HG03103 (cell line): ENCODE results near the gene ERN1.

Experiments used
- ATAC-seq: cut with Tn5 transposase; IDR thresholded peaks from one replicate; pipeline ENCODE4 v1.9.1; 2021; ENCODE audit warnings: low read depth; ENCODE audit not compliant: unreplicated experiment

ERN1 gene

GRCh38 chr17:64145751-64146417, 15.9 kb upstream of the ERN1 start:
- ATAC-seq, result peak; percentile 92

- no peak for ATAC-seq
Measured at GRCh38 chr17:64145375-64145750, 15.4 kb upstream of the ERN1 start.

- ATAC-seq, result no peak
Measured at GRCh38 chr17:64139542-64139941, 9.6 kb upstream of the ERN1 start.

GRCh38 chr17:64138441-64138840, 8.5 kb upstream of the ERN1 start:
- ATAC-seq, result no peak

- ATAC-seq, result no peak
Measured at GRCh38 chr17:64135000-64135399, 5.1 kb upstream of the ERN1 start.

DNA sequence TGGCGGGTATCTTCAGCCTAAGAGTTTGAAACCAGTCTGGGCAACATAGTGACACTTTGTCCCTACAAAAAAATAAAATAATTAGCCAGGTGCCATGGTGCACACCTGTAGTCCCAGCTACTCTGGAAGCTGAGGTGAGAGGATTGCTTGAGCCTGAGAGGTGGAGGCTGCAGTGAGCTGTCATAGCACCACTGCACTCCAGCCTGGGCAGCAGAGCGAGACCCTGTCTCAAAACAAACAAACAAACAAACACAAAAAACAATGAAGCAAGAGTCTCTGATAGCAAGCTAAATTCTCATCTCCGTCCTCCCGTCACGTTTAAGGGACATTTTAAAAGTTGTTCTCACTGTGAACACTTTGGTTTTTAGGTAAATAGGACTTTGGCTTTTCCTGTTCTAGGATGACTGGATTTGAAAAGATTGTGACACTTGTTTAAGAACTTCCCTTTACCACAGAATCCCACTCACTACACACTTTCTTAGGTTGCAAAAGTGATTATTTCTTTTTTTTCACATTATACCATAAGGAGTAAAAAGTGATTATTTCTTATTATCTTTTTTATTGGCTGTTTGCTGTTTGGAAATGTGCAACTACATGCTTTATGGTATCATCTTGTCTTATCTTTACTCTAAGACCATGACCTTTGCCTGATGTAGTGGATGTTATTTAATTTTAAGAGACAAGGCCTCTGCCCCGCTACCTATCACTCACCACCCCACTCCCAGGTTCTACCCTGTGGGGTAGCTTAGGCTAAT, 4.4 kb upstream of the ERN1 start:
- ATAC-seq, result no peak

GRCh38 chr17:64133546-64134215, 3.7 kb upstream of the ERN1 start:
- ATAC-seq, result no peak

- no peak for ATAC-seq
Measured at GRCh38 chr17:64131606-64132270, 1.8 kb upstream of the ERN1 start.

- peak; percentile 13 for ATAC-seq
Measured at GRCh38 chr17:64130559-64131001, 636 bp upstream of the ERN1 start.

DNA sequence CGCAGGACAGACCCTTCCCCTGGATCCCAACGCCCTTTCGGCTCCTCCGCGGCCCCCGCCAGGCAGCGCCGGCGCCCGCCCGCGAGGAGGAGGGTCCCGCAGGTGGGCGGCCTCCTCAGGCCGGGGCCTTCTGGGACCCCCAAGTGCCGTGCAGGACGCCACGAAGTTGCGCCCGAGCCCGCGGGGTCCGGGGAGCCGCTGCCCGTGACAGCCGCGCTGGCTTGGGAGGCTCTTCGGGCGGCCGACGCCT, 504 bp downstream of the ERN1 start:
- peak; percentile 6 for ATAC-seq

GRCh38 chr17:64128787-64129514, 993 bp downstream of the ERN1 start:
- no peak for ATAC-seq

GRCh38 chr17:64126918-64127317, 3.0 kb downstream of the ERN1 start:
- no peak for ATAC-seq

DNA sequence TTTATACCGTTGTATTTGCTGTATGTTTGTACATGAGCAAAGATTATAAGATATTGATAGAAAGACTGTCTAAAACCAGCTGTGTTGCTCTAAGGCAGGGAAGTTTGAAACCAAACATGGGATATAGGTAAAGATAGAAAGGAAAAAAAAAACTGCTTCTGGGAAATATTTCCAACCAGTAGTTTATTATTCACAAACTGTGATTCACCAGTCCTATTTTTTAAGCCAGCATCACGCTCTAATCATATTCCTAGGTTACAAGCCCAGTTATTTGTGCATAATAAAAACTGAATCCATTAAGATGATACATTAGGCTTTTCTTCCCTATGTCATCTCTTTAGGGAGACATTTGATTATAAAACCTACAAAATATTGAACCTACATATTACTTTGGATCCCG, 4.0 kb downstream of the ERN1 start:
- no peak for ATAC-seq

GRCh38 chr17:64124609-64125008, 5.3 kb downstream of the ERN1 start:
- no peak for ATAC-seq

DNA sequence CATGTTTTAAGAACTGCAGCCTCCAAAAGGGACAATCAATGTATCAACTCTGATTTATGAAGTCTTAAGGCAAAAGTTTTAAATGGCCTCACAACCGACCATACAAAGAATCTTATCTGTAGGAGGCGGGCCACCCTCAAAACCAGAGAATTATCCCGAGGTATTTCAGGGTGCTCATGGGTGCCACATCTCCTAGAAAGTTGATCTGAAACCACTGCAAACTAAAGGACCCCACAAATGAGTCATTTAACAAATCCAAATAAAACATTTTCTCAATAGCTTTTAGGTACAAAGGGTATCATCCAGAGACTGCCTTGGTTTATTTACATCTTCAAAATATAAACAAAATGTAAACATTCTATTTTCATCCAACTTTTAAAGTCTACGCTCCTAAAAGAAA, 6.8 kb downstream of the ERN1 start:
- ATAC-seq, result no peak

DNA sequence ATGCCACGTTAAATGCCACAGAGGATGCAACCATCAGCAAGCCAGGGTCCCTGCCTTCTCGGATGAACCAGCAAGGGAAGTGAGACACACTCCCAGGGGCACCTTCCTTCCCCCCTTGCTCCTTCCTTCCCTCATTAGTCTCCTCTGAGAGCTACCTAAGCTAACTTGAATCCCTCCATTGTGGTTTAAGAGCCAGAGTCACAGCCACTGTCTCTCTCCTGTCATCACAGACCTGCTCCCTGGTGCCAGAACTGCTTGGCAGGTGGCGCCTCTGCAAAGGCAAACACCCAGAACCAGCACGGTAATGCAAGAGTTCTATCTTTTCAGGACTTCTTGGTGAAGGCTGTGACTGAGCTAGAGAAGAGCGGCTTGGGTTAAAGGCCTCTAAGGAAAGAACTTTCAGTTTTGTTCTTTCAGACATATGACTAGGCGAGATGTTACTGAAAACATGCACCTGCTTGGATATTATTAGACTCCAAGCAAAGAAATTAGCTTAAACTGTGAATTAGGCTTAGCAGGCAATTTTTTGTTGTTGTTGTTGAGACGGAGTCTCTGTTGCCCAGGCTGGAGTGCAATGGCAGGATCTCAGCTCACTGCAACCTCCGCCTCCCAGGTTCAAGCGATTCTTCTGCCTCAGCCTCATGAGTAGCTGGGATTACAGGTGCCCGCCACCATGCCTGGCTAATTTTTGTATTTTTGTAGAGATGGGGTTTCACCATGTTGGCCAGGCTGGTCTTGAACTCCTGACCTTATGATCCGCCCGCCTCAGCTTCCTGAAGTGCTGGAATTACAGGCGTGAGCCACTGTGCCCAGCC, 8.8 kb downstream of the ERN1 start:
- peak; percentile 66 for ATAC-seq

- no peak for ATAC-seq
Measured at GRCh38 chr17:64120159-64120810, 9.7 kb downstream of the ERN1 start.

DNA sequence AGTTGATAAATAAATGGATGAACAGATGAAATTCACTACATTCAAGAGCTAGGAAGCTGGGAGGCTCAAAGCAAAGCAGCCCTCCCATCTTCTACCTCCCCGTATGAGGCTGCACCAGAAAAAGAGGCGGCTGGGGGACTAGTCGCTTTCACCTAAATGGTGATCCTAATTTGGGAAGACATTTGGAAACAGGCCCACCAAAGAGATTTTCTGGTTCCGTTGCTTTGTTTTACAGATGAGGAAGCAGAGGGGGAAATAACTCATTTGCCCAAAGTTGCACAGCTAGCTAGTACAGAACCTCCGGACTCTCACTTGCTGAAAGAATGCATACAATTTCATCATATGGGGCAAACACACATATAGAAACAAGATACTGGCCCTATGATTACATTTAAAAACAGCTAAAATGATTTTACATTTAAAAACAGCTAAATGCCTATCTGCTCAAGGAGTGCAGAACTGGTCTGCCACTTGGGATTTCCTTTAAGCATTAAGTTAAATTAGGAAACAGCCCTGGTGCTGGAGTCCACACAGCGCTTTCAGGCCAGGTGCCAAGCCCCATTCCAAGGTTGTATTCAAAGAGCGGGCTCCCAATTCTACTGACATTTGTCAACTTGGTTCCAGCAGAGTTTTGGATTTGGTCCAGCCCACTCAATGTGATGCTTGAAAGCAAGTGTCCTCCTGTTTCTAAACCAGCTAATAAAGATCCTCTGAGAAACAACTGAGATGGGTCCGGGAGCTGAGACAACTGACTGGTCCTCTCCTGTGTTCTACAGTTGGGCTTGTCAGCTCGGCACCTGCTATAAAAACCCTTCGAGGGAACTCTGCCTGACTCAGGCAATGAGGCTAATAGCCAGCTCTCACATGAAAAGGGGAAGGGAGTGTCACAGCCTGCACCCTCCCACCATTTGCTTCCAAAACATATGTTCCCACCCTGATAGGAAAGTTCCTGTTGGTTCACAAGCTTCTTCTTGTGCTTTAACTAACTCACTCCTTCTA, 11.7 kb downstream of the ERN1 start:
- ATAC-seq, result no peak
